Stimulated activated CD8-positive, alpha-beta memory T cell treated with anti-CD3 and anti-CD28 coated beads, Interleukin-12 subunit alpha, Interleukin-12 subunit beta, amount 100 ng/mL, for 24 hours (primary cell): Measurements from ENCODE around the gene TRRAP.

Source experiments
- DNase-seq: peaks from one replicate; pipeline ENCODE4 v3.0.0-alpha.2; 2020; ENCODE audit errors: extremely low read depth

TRRAP gene

GRCh38 chr7:99050971-99051370 lies 172.6 kb downstream of the TRRAP start:
- no peak for DNase-seq

- DNase-seq: no peak
These were observed 176.4 kb downstream of the TRRAP start for GRCh38 chr7:99054781-99055180.

- no peak for DNase-seq
These were observed 182.9 kb downstream of the TRRAP start for GRCh38 chr7:99061001-99061776.
